Thoracic aorta (tissue), 2 donors: ENCODE measurements around the gene KSR1. TPM values are rescaled to one million over a fixed set of nuclear protein-coding genes. Genes with fewer than 3 reads are reported as not detected.
A peak's percentile ranks its signal among the peaks of the same experiment; 100 is the strongest.

Experiments
- ATAC-seq: fragments of 150-250 bp; one replicate; pipeline ENCODE4 v1.8.0; 2017; ENCODE audit warnings: low read depth; ENCODE audit not compliant: insufficient number of reproducible peaks, low FRiP score
- DNase-seq: peaks from one replicate; pipeline ENCODE4 v3.0.0-alpha.2; 2020; ENCODE audit warnings: low spot score
- H3K27ac ChIP-seq, 2 donors: fragments of 200-600 bp; sonication (generic); 1 replicate in 1 of 2; 2 replicates in 1 of 2; pipeline ENCODE4 v1.5.1; 2016; ENCODE audit warnings: mild to moderate bottlenecking in 2 of 2, moderate library complexity in 2 of 2
- H3K27me3 ChIP-seq: fragments of 200-600 bp; sonication (generic); replicated peaks from 2 replicates; pipeline ENCODE4 v1.6.0; 2016; ENCODE audit warnings: mild to moderate bottlenecking; ENCODE audit not compliant: insufficient read depth
- H3K36me3 ChIP-seq: fragments of 200-600 bp; sonication (generic); one replicate; pipeline ENCODE4 v1.5.1; 2016
- H3K4me1 ChIP-seq, 2 donors: fragments of 200-600 bp; sonication (generic); 1 replicate in 1 of 2; 2 replicates in 1 of 2; pipeline versions ENCODE4 v1.5.1 to v1.6.0; 2016; ENCODE audit warnings: low read depth in 2 of 2, mild to moderate bottlenecking in 1 of 2; ENCODE audit not compliant: control insufficient read depth in 1 of 2
- H3K4me3 ChIP-seq: fragments of 200-600 bp; sonication (generic); 2 replicates; pipeline ENCODE4 v1.5.1; 2016; ENCODE audit warnings: mild to moderate bottlenecking
- H3K9me3 ChIP-seq: fragments of 200-600 bp; sonication (generic); 2 replicates; pipeline ENCODE4 v1.5.1; 2016
- CTCF ChIP-seq: fragments of 200-600 bp; sonication (generic); IDR thresholded peaks from one replicate; pipeline ENCODE4 v1.5.1; 2019; ENCODE audit warnings: antibody characterized with exemption
- total RNA-seq, 2 donors: library from RNA; depleted of rRNA; stranded (reverse); fragments of >200 nt; gene quantifications; one replicate each; pipeline versions ENCODE4 v1.1.0 to v1.2.3, GENCODE V29; 2016

KSR1 gene
- total RNA-seq, 2 donors from 2014 or later = 17.6 to 46.0 TPM

DNA sequence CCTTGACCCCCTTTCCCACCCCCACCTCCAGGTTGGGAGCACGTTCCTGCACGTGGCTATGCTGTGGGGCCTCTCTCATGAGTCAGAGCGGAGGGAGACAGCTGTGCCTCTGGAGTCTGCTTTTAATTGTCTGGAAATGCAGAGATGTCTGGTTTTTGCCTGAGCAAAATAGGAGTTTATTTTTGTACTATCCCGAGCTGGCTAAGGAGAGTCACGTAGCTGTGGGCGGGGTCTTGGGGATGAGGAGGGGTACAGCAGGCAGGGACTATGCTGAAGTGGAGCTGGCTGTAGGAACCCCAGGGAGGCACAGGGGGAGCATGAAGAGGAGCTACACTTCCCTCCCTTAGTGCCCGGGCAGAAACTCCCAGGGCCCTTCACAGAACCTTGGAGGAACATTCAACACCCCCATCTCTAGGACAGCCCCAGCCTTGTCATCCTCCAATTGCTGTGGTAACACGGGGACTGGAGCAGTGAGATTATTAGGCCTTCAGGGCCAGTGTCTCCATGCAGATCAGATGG is 130.0 kb downstream of the KSR1 start:
- H3K36me3 ChIP-seq = no peaks in the 10 kb centered on the region

DNA sequence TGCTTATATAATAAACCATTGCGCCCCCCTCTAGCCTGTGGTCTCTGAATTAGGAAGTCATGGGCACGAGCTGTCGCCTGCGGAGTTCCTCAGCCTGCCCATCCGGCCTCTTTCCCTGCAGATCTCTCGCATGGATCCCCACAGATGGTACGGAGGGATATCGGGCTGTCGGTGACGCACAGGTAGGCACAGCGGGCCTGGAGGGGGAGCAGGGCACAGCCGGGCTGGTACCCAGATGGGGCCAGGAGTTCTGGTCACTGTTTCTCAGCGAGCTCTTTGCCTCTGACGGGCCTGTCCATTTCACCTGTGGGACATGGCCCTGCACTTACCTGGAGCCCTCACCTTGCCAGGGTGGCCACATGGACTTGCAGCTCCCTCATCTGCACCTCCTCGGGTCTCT is 132.1 kb downstream of the KSR1 start:
- no peak for ATAC-seq
- Histone ChIP-seq H3K4me1 (peaks cover 0 to 13% of the 10 kb centered on the region in 2 donors), H3K27ac (no peak overlapping the region), H3K4me3 (no peak overlapping the region), H3K9me3 (no peaks in the 10 kb centered on the region), H3K27me3 (no peaks in the 10 kb centered on the region), H3K36me3 (peaks cover 6% of the 10 kb centered on the region)
- no peak for DNase-seq
- no peak for TF ChIP-seq CTCF

More for the DNA sequence above, 130.0 kb downstream of the KSR1 start:
- Histone ChIP-seq H3K27ac (peak overlapping the region in 1 of 2 donors; percentile 29), H3K4me3 (no peak overlapping the region), H3K27me3 (no peaks in the 10 kb centered on the region), H3K9me3 (no peaks in the 10 kb centered on the region), H3K4me1 (peaks cover 0 to 13% of the 10 kb centered on the region in 2 donors)
- no peak for TF ChIP-seq CTCF
- ATAC-seq = no peak
- DNase-seq = no peak

DNA sequence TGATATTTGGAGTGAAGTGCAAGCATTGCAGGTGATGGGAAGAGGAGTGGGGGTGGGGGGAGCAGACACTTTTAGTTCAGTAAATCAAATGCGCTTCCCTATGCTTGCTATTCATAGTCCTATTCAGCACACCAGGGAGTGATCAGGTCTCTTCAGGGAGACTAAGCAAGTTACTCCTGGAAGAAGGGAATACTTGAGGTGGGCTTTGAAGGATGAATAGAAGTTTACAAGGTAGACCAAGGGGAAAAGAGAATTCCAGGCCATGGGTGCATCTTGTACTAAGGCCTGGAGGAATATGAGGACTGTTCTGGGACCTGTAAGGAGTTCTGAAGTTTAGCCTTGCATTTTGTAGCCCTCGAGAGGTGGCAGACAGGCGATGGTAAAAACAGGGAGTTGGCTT is 134.6 kb downstream of the KSR1 start:
- Histone ChIP-seq H3K27me3 (no peaks in the 10 kb centered on the region), H3K36me3 (peaks cover 7% of the 10 kb centered on the region), H3K4me3 (no peak overlapping the region), H3K9me3 (no peaks in the 10 kb centered on the region), H3K27ac (no peak overlapping the region), H3K4me1 (peaks cover 0 to 4% of the 10 kb centered on the region in 2 donors)
- ATAC-seq = no peak
- TF ChIP-seq CTCF = no peak
- no peak for DNase-seq

DNA sequence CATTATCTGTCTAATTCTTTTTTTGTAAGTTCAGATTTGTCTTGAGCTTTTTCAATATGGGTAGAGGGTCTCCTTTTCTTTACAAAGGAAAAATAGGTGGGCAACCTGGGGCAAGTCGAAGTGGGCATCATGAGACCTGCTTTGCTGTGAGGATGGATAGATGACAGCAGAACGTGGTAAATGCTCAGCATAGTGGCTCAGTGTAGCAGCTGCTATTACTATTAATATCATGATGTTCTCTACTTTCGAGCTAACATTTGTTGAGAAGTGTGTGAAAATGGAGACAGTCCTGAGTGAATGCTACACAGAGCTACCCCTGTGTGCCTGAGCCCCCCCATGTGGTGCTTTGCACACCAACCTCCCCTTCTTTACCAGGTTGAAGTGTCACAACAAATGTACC is 135.7 kb downstream of the KSR1 start:
- Histone ChIP-seq H3K27me3 (no peaks in the 10 kb centered on the region), H3K4me3 (no peak overlapping the region), H3K27ac (no peak overlapping the region), H3K36me3 (peaks cover 7% of the 10 kb centered on the region), H3K4me1 (no peaks in the 10 kb centered on the region), H3K9me3 (no peaks in the 10 kb centered on the region)
- no peak for DNase-seq
- ATAC-seq = no peak
- no peak for TF ChIP-seq CTCF

DNA sequence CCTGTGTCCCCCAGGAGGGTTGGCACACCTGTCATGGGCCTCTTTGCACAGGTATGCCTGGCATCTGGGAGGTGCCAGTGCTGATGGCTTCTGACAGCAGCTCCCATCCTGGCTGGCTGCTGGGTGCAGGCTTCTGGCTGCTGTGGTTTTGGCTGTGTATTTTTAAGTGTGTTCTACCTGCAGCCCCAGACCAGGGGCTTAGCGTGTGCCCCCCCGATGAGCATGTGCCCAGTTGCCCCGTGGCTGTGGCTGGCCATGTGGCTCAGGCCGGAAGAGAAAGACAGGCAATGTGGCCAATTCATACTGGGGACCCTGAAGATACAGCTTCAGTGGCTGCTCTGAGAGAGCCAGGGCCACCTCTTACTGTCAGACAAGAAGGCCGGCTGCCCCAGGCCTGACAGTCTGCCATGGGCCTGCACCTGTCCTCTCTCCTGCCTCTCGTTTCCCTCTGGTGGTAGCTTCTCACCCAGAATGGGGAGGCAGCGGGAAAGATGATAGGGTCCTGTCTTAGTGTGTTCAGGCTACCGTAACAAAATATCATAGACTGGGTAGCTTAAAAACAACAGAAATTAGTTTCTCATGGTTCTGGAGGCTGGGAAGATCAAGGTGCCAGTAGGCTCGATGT is 137.1 kb downstream of the KSR1 start:
- H3K36me3 ChIP-seq = peaks cover 7% of the 10 kb centered on the region
- no peaks in the 10 kb centered on the region for H3K9me3 ChIP-seq
- DNase-seq = no peak
- ATAC-seq = no peak
- H3K27me3 ChIP-seq = no peaks in the 10 kb centered on the region
- TF ChIP-seq CTCF = no peak
- H3K27ac ChIP-seq = no peak overlapping the region
- no peak overlapping the region for H3K4me3 ChIP-seq
- no peaks in the 10 kb centered on the region for H3K4me1 ChIP-seq
